Effector CD4-positive, alpha-beta T cell (primary cell): ENCODE data around the gene SYTL2.

ENCODE experiments used
- DNase-seq: peaks from one replicate; pipeline ENCODE4 v3.0.0-alpha.2; 2020

SYTL2 gene

DNA sequence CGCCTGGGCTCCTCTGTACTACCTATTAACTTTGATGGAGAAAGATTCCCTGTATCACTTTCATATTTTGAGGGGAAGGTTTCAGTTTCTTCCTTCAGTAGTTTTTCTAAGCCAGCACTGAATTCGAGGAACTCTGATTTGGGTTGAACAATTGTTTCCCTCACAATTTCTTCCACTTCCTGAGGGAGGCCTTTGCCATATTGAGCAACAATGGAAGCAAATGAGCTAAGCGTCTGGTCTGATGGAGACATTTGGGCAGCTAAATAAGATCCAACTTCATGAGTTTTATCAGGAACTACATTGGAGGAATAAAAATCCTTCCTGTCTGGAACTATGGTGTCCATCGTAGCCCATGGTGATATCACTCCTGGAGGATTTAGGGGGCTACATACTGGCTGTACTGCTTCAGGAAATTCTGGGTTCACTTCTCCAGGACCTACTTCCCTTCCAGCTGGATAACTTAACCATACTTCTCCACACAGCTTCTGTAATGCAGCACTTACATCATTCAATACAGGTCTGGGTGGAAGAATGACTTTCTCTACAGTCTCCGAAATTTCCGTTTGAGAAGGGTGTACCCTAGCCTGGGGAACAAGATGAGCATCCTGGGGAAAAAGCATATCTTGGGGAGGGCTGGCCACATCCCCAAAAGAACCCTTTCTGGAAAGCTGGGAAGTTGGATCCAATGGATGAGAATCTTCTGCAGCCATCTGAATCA lies 86.0 kb downstream of the SYTL2 start:
- DNase-seq, result no peak

GRCh38 chr11:85723088-85723487 lies 87.9 kb downstream of the SYTL2 start:
- DNase-seq, result no peak

GRCh38 chr11:85721191-85721590 lies 89.8 kb downstream of the SYTL2 start:
- no peak for DNase-seq

DNA sequence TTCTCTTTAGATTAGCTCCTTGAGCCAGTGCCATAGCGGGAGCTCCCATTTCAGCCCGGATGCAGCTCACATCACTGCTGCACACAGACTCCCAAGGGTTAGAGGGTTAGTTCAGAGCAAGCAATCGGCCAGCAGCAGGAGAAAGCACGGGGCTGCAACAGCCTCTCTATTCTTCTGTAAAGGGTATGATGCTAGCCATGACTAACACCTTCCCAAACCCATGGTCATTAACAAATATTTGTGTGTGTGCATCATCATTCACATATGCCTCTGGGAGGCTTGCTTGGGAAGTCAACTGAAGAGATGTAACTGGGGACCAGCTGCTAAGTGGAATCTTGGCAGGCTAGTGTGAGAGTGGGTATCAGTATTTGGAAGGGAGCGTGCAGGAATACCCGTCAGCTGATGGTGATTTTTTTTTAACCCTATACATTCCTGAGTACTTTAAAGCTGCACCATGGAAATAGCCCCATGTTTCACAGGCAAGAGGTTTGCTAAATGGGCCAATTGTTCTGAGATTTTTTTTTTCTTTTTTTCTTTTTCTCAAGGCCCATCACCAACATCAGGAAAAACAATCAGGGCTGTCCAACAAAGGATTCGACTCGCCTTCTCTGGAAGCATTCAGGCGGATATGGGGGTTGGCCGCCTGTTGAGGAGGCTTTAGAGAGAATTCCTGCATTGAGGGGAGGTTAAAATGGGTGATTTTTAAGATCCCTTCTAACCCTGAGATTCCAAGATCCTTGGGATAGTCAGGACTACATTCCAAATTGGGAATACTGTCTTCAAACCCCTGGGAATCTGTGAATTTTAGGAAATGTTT lies 91.7 kb downstream of the SYTL2 start:
- DNase-seq, result no peak

- DNase-seq, result no peak
These were observed 92.6 kb downstream of the SYTL2 start for GRCh38 chr11:85718126-85718943.

DNA sequence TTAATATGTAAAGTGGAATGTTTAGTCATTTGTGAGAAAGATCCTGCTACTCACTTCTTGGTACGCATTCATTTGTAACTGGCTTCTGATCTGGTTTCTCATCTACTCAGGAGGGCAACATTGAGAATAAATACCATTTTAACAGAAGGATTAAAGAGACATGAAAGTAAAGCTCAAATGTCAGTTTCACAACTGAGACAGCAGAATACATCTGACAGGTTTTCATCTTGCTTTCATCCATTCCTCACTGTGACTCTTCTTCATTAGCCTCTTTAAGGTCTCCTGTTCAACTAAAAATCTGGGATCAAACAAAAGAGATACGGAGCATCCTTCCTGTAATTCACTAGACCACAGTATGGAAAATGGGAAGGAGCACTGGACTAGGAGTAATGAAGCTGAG lies 93.5 kb downstream of the SYTL2 start:
- DNase-seq, result no peak

GRCh38 chr11:85712953-85713352 lies 98.0 kb downstream of the SYTL2 start:
- no peak for DNase-seq

- DNase-seq, result no peak
These were observed 100.0 kb downstream of the SYTL2 start for GRCh38 chr11:85710917-85711316.

GRCh38 chr11:85709941-85710702 lies 100.8 kb downstream of the SYTL2 start:
- DNase-seq, result no peak

DNA sequence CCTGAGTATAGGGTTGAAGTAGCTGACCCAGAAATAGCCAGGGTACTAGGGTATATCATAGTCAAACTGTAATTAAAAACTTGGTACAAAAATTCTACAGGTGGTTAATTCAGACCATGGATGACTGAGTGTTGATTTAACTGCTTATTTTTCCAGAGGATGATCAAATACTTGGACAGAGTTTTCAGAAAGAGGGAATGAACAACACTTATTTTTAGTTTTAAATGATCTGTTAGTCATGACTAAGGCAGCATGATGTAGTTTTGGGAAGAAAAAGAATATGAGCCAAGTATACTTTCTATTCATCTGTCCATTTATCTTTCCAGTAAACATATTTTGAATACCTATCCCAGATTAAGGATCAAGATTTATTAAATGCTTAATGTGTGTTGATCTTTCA lies 105.1 kb downstream of the SYTL2 start:
- DNase-seq, result no peak

GRCh38 chr11:85704967-85705366 lies 106.0 kb downstream of the SYTL2 start:
- DNase-seq, result no peak

DNA sequence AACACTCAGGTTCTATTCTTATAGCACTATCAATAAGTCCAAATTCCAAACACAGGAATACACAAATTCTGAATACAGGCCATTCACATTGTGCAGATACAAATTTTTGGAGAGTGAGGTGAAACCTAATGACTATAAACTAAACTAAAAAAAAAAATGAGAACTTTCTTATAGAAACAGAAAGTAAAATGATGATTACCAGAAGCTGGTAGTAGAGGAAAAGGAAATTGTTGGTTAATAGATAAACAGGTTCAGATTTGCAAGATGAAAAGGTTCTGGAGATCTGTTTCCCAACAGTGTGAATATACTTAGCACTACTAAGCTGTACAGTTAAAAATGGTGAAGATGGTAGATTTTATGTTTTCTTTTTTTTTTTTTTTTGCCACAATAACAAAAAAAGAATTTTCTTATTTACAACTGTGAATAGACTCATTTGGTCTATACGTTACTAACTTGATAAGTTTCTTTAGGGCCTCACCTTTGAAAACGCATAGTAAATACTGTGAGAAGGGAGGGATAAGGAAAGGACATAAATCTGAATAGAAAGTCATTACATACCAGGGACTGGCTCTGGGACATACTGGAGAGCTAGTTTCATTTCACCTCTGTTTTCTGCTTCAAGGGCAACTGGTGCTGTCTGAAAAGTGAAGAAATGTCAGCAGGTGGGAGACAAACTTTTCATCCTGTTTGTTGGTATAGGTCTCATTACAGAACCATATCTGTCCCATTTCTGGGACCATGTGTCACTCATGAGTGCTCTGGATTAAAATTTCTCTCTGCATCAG lies 110.8 kb downstream of the SYTL2 start:
- no peak for DNase-seq

GRCh38 chr11:85698195-85698594 lies 112.7 kb downstream of the SYTL2 start:
- DNase-seq, result no peak

- DNase-seq, result no peak
These were observed 113.2 kb downstream of the SYTL2 start for GRCh38 chr11:85697747-85698146.

GRCh38 chr11:85695546-85695945 lies 115.4 kb downstream of the SYTL2 start:
- DNase-seq, result no peak

- no peak for DNase-seq
These were observed 116.5 kb downstream of the SYTL2 start for GRCh38 chr11:85694385-85694980.

DNA sequence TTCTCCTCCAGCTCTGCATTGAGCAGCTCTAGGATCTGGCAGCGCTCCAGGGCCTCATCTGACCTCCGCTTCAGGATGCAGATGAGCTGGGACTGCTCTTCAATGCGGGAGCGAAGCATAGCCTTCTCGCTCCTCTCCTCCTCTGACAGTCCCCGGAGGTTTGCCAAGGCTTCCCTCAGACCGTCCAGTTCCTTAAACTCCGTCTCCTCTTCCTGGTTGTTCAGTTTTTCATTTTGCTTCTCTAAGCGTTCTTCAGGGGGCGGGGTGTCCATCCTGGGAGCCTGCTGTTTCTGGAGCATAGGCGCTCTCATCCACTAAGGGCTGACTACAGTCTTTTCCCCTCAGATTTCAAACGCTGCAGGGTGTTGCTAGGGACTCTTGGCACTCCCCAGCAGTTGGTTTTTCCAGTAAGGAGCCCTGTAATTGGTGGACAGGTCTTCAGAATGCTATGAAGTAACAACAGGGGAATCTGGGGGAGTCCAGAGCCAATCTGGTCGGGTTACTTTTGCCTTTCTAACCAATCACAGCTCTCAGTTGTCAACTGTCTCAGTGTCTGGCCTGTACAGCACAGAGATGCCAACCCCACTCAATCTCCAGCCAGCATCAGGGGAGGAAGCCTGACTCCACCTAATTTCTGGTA lies 125.0 kb downstream of the SYTL2 start, which contains the start of gene CCDC89:
Gene CCDC89 (minus strand): TSS at position 376 of the 640 bp plus-strand sequence. CDS start 65 bp downstream, at position 311.
- no peak for DNase-seq

DNA sequence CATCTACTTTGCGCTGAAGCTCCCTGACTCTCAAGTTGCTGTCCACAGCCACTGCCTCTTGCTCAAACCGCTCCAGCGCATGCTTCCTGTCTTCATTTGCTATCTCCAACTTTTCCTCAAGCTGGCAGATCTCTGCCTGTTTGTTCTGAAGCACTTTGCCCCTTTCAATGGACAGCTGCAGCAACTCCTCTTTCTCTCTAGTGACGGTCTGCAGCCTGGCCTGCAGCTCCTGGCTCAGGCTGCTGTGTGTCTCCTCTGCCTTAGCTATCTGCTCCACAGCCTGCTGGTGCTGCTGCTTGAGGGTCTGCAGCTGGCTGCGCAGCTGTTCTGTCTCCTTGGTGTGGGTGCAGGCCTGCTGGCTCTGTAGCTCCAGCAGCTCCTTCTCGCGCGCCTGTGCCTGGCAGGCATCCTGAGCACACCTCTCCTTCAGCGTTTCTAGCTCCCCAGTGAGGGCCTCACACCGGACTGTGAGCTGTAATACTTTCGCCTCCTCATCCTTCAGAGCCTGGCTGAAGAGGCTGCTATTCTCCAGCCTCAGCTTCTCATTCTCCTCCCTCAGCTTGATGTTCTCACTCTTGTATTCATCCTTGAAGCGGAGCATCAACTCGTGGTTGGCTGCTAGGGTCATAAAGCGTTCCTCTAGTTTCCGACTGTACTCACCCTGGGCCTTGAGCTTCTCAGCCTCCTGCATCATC lies 125.7 kb downstream of the SYTL2 start:
- no peak for DNase-seq

DNA sequence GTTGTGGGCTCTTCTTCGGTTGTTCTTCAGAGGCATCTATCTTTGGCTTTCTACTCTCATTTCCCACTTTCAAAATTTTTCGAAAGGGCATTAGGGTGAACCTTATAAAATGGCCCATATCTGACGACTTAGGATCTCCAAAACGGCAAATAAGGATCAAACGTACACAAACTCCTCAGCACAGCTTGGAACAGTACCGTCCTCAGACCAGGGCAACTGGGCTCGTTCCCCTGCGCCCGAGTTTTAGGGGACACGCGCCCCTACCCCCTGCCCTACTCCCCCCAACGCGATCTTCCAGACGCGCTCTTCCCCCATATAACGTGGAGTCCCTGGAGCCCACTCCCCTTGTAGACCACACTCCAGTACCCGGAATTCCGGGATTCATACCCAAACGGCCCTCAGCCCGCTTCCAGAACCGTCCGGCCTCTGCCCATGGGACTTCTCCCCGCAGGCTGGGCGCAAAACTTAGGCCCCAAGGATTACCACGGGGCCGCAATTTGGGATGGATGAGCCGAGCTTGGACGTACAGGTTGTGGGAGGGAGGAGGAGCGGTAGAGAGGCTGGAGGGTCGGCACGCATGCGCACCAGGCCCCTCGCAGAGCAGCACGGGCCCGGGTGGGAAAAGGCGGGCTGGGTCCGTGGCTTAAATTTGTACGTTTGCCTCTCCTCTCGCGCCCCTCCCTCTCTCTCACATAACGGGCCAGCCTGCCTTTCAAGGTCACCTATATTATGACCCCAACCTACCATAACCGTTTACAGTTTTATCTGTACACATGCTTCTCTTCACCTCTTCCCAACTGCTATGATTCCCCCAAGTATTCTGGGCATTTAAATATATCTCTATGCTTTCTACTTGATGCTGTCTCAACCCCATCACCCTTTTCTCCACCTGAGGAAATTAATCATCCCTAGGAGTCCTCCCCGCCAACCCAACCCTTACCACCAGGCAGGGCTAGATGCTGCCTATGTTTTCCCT lies 128.3 kb downstream of the SYTL2 start:
- DNase-seq, result peak; percentile 21
